Suprapubic skin (tissue), 4 donors: ENCODE results near the gene TNFAIP2. TPM values are rescaled to one million over a fixed set of nuclear protein-coding genes. Genes with fewer than 3 reads are reported as not detected.

Source experiments
- DNase-seq, 2 donors: peaks; one replicate each; pipeline ENCODE4 v3.0.0-alpha.2; 2019; ENCODE audit warnings: low spot score in 2 of 2
- H3K27ac ChIP-seq: fragments of 200-600 bp; sonication (generic); one replicate; pipeline ENCODE4 v1.5.1; 2019
- H3K27me3 ChIP-seq: fragments of 200-600 bp; sonication (generic); one replicate; pipeline ENCODE4 v1.5.1; 2019
- H3K36me3 ChIP-seq: fragments of 200-600 bp; sonication (generic); one replicate; pipeline ENCODE4 v1.5.1; 2019
- H3K4me1 ChIP-seq: fragments of 200-600 bp; sonication (generic); one replicate; pipeline ENCODE4 v1.5.1; 2019
- H3K4me3 ChIP-seq: fragments of 200-600 bp; sonication (generic); one replicate; pipeline ENCODE4 v1.5.1; 2019; ENCODE audit warnings: mild to moderate bottlenecking
- H3K9me3 ChIP-seq: fragments of 200-600 bp; sonication (generic); one replicate; pipeline ENCODE4 v1.5.1; 2019
- CTCF ChIP-seq, 2 donors: fragments of 200-600 bp in 1 of 2; fragments of 450-650 bp in 1 of 2; sonication (generic) in 1 of 2; IDR thresholded peaks; one replicate each; pipeline ENCODE4 v1.5.1; 2016 to 2019; ENCODE audit warnings: antibody characterized with exemption in 2 of 2, mild to moderate bottlenecking in 1 of 2, moderate library complexity in 1 of 2
- EP300 ChIP-seq: sonication (generic); formaldehyde crosslinking; IDR thresholded peaks from one replicate; pipeline ENCODE4 v1.6.1; 2017; ENCODE audit warnings: antibody characterized with exemption
- POLR2A ChIP-seq, 2 donors: fragments of 450-650 bp; IDR thresholded peaks; one replicate each; pipeline ENCODE4 v1.6.1; 2017; ENCODE audit warnings: antibody characterized with exemption in 2 of 2, mild to moderate bottlenecking in 2 of 2, moderate library complexity in 2 of 2
- POLR2AphosphoS5 ChIP-seq, 3 donors: sonication (generic); formaldehyde crosslinking; IDR thresholded peaks; one replicate each; pipeline ENCODE4 v1.6.1; 2017; ENCODE audit warnings: antibody characterized with exemption in 3 of 3
- WGBS: methylation state at CpG from one replicate; pipeline ENCODE4 v1.1.5; 2018; 5-methylcytosine and 5-hydroxymethylcytosine counted together
- total RNA-seq, 4 donors: library from RNA; depleted of rRNA; stranded (reverse); fragments of >200 nt; gene quantifications; one replicate each; pipeline ENCODE4 v1.1.0, GENCODE V29; 2016

Gene TNFAIP2
- total RNA-seq, 4 donors from 2014 or later = 11.9 to 23.3 (median 16.4) TPM

- DNase-seq = peak in 1 of 2 donors; percentile 70
- Histone ChIP-seq H3K4me3 (peak overlapping the region; percentile 42), H3K4me1 (peaks cover 92% of the 10 kb centered on the region), H3K27me3 (peaks cover 10% of the 10 kb centered on the region), H3K9me3 (no peaks in the 10 kb centered on the region), H3K36me3 (peaks cover 20% of the 10 kb centered on the region), H3K27ac (peak overlapping the region; percentile 48)
- TF ChIP-seq POLR2A (IDR thresholded peaks at IDR 0.05) (no peak), CTCF (IDR thresholded peaks at IDR 0.05) (peak; percentile 14 to 38)
- WGBS = 26% methylated on average over 27 of the region's 62 CpGs
Observed at GRCh38 chr14:103126873-103127304, 3.6 kb downstream of the TNFAIP2 start.

GRCh38 chr14:103127356-103127755 is 4.1 kb downstream of the TNFAIP2 start:
- TF ChIP-seq CTCF (IDR thresholded peaks at IDR 0.05) (no peak), POLR2A (IDR thresholded peaks at IDR 0.05) (no peak), POLR2AphosphoS5 (IDR thresholded peaks at IDR 0.05) (no peak), EP300 (no peak)
- Histone ChIP-seq H3K9me3 (no peaks in the 10 kb centered on the region), H3K27ac (peak overlapping the region; percentile 8), H3K4me3 (peak overlapping the region; percentile 42), H3K27me3 (peaks cover 10% of the 10 kb centered on the region), H3K4me1 (peaks cover 88% of the 10 kb centered on the region), H3K36me3 (peaks cover 25% of the 10 kb centered on the region)
- DNase-seq = peak in 1 of 2 donors; percentile 76
- 64% methylated on average over 21 of the region's 39 CpGs for WGBS

GRCh38 chr14:103127861-103128598 is 4.8 kb downstream of the TNFAIP2 start:
- Histone ChIP-seq H3K36me3 (peaks cover 32% of the 10 kb centered on the region), H3K27me3 (peaks cover 6% of the 10 kb centered on the region), H3K27ac (peak overlapping the region; percentile 54), H3K4me3 (peak overlapping the region; percentile 42), H3K4me1 (peaks cover 81% of the 10 kb centered on the region), H3K9me3 (no peaks in the 10 kb centered on the region)
- peak in 1 of 2 donors; percentile 80 for DNase-seq
- 76% methylated on average over 10 of the region's 16 CpGs for WGBS
- no peak for TF ChIP-seq CTCF (IDR thresholded peaks at IDR 0.05)
- no peak for TF ChIP-seq POLR2A (IDR thresholded peaks at IDR 0.05)
- no peak for TF ChIP-seq POLR2AphosphoS5 (IDR thresholded peaks at IDR 0.05)
- TF ChIP-seq EP300 = no peak

DNA sequence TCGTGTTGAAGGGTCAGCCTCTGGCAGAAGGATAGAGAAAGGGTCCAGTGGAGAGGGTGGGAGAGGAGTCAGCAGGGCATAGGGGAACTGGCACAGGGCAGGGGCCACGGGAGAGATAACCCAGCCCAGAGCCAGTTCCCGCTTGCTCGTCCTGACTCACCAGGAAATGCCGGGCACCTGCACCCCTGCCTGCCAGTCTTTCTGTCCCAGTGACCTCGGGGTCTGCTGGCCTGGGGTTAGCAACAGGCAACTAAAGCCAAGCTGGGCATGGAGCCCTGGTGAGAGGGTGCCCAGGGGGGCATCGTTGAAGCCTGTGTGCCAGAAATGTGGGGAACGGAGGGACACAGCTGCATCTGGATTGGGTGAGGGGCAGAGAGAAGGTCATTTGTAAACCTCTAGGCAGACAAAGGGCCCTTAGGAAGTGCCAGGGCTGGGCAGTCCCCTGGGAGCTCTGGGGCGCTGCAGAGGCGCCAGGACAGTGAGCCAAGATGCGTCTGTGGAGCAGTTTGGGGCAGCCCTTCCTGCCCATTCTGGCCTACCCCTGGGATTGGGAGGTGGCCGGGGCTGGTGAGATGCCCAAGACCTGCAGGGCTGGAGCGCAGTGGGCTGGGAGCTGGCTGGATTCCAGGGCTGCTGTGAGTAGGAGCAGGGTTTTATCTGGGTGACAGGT is 5.5 kb downstream of the TNFAIP2 start:
- WGBS = 46% methylated on average over 9 of the region's 13 CpGs
- peak overlapping the region; percentile 54 for H3K27ac ChIP-seq

More for the DNA sequence above, 5.5 kb downstream of the TNFAIP2 start:
- Histone ChIP-seq H3K9me3 (no peaks in the 10 kb centered on the region), H3K4me1 (peaks cover 74% of the 10 kb centered on the region), H3K4me3 (no peak overlapping the region), H3K36me3 (peaks cover 39% of the 10 kb centered on the region), H3K27me3 (no peaks in the 10 kb centered on the region)
- TF ChIP-seq EP300 = no peak
- TF ChIP-seq POLR2A (IDR thresholded peaks at IDR 0.05) = no peak
- no peak for TF ChIP-seq CTCF (IDR thresholded peaks at IDR 0.05)
- no peak for TF ChIP-seq POLR2AphosphoS5 (IDR thresholded peaks at IDR 0.05)
- no peak for DNase-seq
